ENCODE measurements around the gene ASIC2.

- TF ChIP-seq, protein P1, sequence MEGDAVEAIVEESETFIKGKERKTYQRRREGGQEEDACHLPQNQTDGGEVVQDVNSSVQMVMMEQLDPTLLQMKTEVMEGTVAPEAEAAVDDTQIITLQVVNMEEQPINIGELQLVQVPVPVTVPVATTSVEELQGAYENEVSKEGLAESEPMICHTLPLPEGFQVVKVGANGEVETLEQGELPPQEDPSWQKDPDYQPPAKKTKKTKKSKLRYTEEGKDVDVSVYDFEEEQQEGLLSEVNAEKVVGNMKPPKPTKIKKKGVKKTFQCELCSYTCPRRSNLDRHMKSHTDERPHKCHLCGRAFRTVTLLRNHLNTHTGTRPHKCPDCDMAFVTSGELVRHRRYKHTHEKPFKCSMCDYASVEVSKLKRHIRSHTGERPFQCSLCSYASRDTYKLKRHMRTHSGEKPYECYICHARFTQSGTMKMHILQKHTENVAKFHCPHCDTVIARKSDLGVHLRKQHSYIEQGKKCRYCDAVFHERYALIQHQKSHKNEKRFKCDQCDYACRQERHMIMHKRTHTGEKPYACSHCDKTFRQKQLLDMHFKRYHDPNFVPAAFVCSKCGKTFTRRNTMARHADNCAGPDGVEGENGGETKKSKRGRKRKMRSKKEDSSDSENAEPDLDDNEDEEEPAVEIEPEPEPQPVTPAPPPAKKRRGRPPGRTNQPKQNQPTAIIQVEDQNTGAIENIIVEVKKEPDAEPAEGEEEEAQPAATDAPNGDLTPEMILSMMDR (IDR thresholded peaks at IDR 0.05; ENCODE audit: insufficient read depth, low read depth, low read length), result no peak
- no peak for TF ChIP-seq EZH2 (IDR thresholded peaks at IDR 0.05; ENCODE audit: insufficient read depth, low read length)
These were observed 168.1 kb downstream of the ASIC2 start for GRCh38 chr17:33124871-33125551.

All from astrocyte (in vitro differentiated cells and primary cell).